IMR-90 (cell line): ENCODE results near the gene C1orf167.

Experiments used
- CTCF ChIP-seq: conservative IDR thresholded peaks from 2 replicates; pipeline ENCODE4 v1.5.1; 2012; ENCODE audit warnings: mild to moderate bottlenecking, low read depth, low read length, improper control_type of control experiment
- POLR2A ChIP-seq: IDR thresholded peaks from 2 replicates; pipeline ENCODE4 v1.6.1; 2012; ENCODE audit warnings: mild to moderate bottlenecking, low read depth, low read length
- USF2 ChIP-seq: fragments of 150-350 bp; IDR thresholded peaks from 2 replicates; pipeline ENCODE4 v1.6.1; 2017; ENCODE audit warnings: mild to moderate bottlenecking, antibody characterized with exemption, low read length, low read depth

GRCh38 chr1:11780380-11781147, 18.6 kb downstream of the C1orf167 start:
- TF ChIP-seq CTCF (no peak), POLR2A (no peak), USF2 (no peak)
